ENCODE measurements around the gene PDE10A.
"Not testable (repeated sequence)": the region's sequence is repeated elsewhere in the genome, so short reads cannot be mapped to it uniquely, and the experiment has no call there.

Gene PDE10A

GRCh38 chr6:165557674-165558073 lies 105.4 kb downstream of the PDE10A start:
- no peak for DNase-seq (ENCODE audit: low read depth in 1 of 2, low spot score in 1 of 2)

- no peak for DNase-seq (ENCODE audit: low read depth in 1 of 2, low spot score in 1 of 2)
Measured at GRCh38 chr6:165556116-165556843, 106.8 kb downstream of the PDE10A start.

DNA sequence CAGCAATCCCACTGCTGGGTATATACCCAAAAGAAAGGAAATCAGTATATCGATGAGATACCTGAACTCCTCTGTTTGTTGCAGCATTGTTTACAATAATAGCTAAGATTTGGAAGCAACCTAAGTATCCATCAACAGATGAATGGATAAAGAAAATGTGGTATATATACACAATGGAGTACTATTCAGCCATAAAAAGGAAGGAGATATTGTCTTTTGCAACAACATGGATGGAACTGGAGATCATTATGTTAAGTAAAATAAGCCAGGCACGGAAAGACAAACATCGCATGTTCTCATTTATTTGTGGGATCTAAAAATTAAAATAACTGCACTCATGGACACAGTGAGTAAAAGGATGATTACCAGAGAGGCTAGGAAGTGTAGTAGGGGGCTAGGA lies 108.4 kb downstream of the PDE10A start:
- not testable (repeated sequence) for DNase-seq (ENCODE audit: low read depth in 1 of 2, low spot score in 1 of 2)

DNA sequence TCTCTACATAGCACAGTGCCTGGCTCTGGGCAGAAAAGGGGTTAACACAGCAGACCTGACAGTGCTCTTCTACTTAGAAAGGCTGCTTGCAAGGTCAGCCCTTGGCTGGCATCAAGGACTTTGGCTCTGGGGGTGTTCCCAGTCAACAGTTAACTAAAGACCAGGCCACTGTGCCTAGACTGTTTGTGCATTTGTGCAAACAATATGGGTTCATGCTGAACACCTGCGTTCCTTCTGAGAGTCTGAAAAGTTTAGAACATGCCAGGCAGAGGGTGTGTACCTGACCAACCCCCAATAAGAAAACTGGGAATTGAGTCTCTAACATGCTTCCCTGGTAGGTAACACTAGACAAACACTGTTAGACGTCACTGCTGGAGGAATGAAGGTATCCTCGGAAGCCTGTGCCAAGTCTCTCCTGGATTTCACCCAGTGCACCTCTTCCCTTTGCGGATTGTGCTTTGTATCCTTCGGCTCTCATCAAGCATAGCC lies 110.7 kb downstream of the PDE10A start:
- no peak for DNase-seq (ENCODE audit: low read depth in 1 of 2, low spot score in 1 of 2)

DNA sequence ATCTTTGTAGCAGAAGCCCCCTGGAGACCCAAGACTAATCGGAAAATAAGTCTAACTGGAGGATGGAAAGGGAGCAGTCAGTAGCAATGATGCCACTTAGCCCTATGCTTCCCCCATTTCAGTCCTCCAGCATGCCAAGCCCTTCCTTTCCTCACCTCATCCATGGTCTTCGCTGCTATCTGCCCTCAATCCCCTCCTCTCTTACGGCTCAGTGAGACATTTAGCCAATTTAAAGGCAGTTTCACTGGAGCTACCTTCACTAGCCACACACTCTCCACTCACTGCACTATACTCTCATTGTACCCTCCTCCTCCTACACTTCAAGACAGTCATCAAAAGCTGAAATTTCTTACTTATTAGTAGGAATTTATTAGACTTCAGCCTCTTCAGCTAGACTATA lies 111.2 kb downstream of the PDE10A start:
- no peak for DNase-seq (ENCODE audit: low read depth in 1 of 2, low spot score in 1 of 2)

GRCh38 chr6:165548450-165548849 lies 114.6 kb downstream of the PDE10A start:
- DNase-seq (ENCODE audit: low read depth in 1 of 2, low spot score in 1 of 2), result no peak

- DNase-seq (ENCODE audit: low read depth in 1 of 2, low spot score in 1 of 2), result no peak
Measured at GRCh38 chr6:165545806-165546205, 117.2 kb downstream of the PDE10A start.

DNA sequence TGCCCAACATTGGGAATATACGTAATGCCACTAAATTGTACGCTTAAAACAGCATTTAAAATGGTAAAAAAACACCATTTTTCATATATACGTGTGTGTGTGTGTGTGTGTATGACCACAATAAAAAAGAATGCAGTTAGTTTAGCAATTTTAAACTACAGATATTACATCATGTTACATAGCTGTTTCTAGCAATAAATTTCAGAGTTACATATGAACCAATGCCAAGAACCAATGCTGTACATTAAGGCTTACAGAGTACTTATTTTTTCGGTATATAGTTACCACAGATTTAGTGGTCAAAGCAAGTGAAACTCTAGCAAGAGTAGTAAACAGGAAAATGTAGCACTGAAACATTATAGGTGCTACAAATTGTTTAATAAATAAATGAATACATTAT lies 119.3 kb downstream of the PDE10A start:
- DNase-seq (ENCODE audit: low read depth in 1 of 2, low spot score in 1 of 2), result no peak

GRCh38 chr6:165536911-165537310 lies 126.1 kb downstream of the PDE10A start:
- no peak for DNase-seq (ENCODE audit: low read depth in 1 of 2, low spot score in 1 of 2)

DNA sequence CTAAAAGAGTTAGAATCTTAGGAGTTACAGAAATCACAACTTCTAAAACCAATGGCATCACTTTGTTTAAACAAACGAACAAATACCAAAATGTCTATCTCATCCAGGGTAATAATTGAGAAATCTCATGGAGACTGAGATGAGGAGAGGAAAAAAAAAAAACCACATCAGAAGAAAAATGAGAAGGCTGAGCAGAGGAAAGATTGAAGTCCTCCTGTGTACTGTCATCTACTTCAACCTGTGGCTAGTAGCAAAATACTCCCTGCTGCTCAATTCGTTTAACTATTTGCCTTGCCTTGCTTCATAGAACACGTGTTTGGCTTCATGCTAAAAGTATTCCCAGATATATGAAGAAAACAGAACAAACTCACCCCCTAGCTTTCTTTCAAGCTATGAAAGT lies 143.7 kb downstream of the PDE10A start:
- no peak for DNase-seq (ENCODE audit: low read depth in 1 of 2, low spot score in 1 of 2)

- no peak for DNase-seq (ENCODE audit: low read depth in 1 of 2, low spot score in 1 of 2)
Measured at GRCh38 chr6:165515963-165516624, 146.9 kb downstream of the PDE10A start.

GRCh38 chr6:165514621-165515020 lies 148.4 kb downstream of the PDE10A start:
- no peak for DNase-seq (ENCODE audit: low read depth in 1 of 2, low spot score in 1 of 2)

- no peak for DNase-seq (ENCODE audit: low read depth in 1 of 2, low spot score in 1 of 2)
Measured at GRCh38 chr6:165511807-165512206, 151.2 kb downstream of the PDE10A start.

- DNase-seq (ENCODE audit: low read depth in 1 of 2, low spot score in 1 of 2), result no peak
Measured at GRCh38 chr6:165508321-165508869, 154.6 kb downstream of the PDE10A start.

DNA sequence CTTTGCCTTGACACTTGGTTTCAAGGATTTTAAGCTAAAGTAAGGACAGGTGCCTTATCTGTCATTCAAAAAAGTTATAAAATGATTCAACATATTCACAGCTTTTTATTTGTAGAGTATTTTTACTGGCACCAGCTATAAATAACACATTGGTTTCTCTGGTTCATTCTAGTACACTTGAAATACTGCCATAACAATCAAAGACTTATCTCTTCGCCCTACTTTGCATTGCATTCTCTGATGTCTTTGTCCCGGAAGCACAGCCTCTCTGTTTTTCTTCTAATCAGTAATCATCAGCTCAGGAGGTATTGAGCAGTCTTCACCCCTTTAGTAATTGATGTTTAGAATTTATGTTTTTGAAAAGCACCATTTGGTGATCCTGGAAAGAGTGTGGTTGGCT lies 156.4 kb downstream of the PDE10A start:
- DNase-seq (ENCODE audit: low read depth in 1 of 2, low spot score in 1 of 2), result no peak

GRCh38 chr6:165500214-165500907 lies 162.7 kb downstream of the PDE10A start:
- DNase-seq (ENCODE audit: low read depth in 1 of 2, low spot score in 1 of 2), result not testable (repeated sequence)

DNA sequence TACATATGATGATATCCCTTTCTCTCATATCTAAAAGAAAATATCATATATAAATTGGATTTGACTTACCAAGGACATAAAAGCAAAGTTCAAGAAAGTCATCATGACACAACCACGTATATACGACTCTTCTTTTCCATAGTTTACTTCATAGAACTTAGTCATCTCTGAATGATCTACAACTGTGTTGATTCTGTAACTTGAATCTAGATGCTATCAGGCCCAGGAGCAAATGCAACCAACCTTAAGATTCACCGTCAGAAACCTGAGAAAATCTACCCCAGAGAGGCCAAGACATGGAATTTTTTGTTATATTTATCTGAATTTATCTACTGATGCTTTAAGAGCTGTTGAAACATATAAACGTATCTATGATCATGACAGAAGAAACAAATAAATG lies 165.6 kb downstream of the PDE10A start:
- DNase-seq (ENCODE audit: low read depth in 1 of 2, low spot score in 1 of 2), result no peak

DNA sequence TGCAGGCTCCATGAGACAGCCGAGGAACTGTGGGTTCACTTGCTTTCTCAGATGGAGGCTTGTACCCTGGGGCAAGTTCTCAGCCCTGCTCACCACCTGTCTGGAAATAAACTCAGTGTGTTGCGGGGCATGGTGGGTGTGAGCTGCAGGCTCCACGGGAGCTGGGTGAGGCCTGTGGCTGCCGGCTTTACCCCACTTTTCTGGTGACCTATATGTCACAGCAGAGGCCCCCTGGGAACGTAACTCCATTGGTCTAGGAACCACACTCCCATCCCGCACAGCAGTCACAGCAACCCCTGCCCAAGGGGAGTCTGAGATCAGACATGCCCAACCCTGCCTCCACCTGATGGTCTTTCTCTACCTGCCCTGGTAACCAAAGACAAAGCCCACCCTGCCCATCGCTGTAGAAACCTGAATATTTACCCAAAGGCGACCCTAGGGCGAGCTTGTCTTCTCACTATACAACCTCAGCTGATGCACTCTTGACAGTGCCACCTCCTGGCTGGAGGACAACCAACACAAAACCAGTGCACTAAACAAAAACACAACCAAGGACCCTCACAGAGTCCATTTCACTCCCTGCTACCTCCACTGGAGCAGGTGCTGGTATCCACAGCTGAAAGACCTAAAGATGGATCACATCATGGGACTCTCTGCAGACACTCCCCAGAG lies 174.3 kb downstream of the PDE10A start:
- no peak for DNase-seq (ENCODE audit: low read depth in 1 of 2, low spot score in 1 of 2)

GRCh38 chr6:165487950-165488349 lies 175.1 kb downstream of the PDE10A start:
- no peak for DNase-seq (ENCODE audit: low read depth in 1 of 2, low spot score in 1 of 2)

GRCh38 chr6:165487347-165487746 lies 175.7 kb downstream of the PDE10A start:
- DNase-seq (ENCODE audit: low read depth in 1 of 2, low spot score in 1 of 2), result no peak
